ENCODE results near the gene TRMT112. TPM values are rescaled to one million over a fixed set of nuclear protein-coding genes. Genes with fewer than 3 reads are reported as not detected.

Gene TRMT112
- total RNA-seq, 1 experiment from 2014 or later = 341 TPM

- DNase-seq (ENCODE audit: low read depth, low spot score) (no peak), ATAC-seq (no peak)
- no peak overlapping the region for H3K27ac ChIP-seq (ENCODE audit: low read length)
- no peak for TF ChIP-seq TCF7L2 (IDR thresholded peaks at IDR 0.05; ENCODE audit: low read depth, low read length)
- TF ChIP-seq, protein P1, sequence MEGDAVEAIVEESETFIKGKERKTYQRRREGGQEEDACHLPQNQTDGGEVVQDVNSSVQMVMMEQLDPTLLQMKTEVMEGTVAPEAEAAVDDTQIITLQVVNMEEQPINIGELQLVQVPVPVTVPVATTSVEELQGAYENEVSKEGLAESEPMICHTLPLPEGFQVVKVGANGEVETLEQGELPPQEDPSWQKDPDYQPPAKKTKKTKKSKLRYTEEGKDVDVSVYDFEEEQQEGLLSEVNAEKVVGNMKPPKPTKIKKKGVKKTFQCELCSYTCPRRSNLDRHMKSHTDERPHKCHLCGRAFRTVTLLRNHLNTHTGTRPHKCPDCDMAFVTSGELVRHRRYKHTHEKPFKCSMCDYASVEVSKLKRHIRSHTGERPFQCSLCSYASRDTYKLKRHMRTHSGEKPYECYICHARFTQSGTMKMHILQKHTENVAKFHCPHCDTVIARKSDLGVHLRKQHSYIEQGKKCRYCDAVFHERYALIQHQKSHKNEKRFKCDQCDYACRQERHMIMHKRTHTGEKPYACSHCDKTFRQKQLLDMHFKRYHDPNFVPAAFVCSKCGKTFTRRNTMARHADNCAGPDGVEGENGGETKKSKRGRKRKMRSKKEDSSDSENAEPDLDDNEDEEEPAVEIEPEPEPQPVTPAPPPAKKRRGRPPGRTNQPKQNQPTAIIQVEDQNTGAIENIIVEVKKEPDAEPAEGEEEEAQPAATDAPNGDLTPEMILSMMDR (IDR thresholded peaks at IDR 0.05) = no peak
- TF ChIP-seq SIN3A (IDR thresholded peaks at IDR 0.05; ENCODE audit: borderline replicate concordance, insufficient read depth, low read depth, low read length) = no peak
- TF ChIP-seq POLR2AphosphoS5 (IDR thresholded peaks at IDR 0.05; ENCODE audit: low read depth, low read length) = no peak
- no peak for TF ChIP-seq REST (IDR thresholded peaks at IDR 0.05; ENCODE audit: insufficient read depth in 1 of 2, low read depth in 2 of 2, low read length in 1 of 2)
- H3K27me3 ChIP-seq (ENCODE audit: control insufficient read depth, insufficient read depth, low read length) = no peaks in the 10 kb centered on the region
- H3K9me3 ChIP-seq (ENCODE audit: control insufficient read depth, insufficient read depth, low read depth, low read length) = no peaks in the 10 kb centered on the region
- in situ Hi-C loops (cut with HindIII; ENCODE audit: low pct_unique_long_range_greater_than_20kb, low sequenced_read_pairs) = no loop called here
- no peaks in the 10 kb centered on the region for H3K36me3 ChIP-seq (ENCODE audit: control insufficient read depth, insufficient read depth, low read length)
- peaks cover 53% of the 10 kb centered on the region for H3K4me1 ChIP-seq (ENCODE audit: control insufficient read depth, insufficient read depth, low read length)
- BruUV-seq (replicated peaks) = no TSS peak
- CTCF ChIA-PET = interaction anchor here (0.5 to 2.4 kb wide), 4 partner anchors 11 to 38 kb away, joined by 3 to 16 read pairs (median 10); partner anchors contain the start of genes PRDX5 and TRMT112
- intact Hi-C loops (cut with micrococcal nuclease; ENCODE audit: unreplicated experiment) = no loop called here
- H3K4me3 ChIP-seq (ENCODE audit: low read depth in 2 of 2, low read length in 2 of 2) = no peak overlapping the region
- POLR2A ChIA-PET = interaction anchor here (0.5 to 0.6 kb wide), 5 partner anchors 11 to 74 kb away, joined by 3 to 7 read pairs (median 4); no protein-coding TSS in a partner anchor
Observed at GRCh38 chr11:64352995-64353714, 35.8 kb upstream of the TRMT112 start.

DNA sequence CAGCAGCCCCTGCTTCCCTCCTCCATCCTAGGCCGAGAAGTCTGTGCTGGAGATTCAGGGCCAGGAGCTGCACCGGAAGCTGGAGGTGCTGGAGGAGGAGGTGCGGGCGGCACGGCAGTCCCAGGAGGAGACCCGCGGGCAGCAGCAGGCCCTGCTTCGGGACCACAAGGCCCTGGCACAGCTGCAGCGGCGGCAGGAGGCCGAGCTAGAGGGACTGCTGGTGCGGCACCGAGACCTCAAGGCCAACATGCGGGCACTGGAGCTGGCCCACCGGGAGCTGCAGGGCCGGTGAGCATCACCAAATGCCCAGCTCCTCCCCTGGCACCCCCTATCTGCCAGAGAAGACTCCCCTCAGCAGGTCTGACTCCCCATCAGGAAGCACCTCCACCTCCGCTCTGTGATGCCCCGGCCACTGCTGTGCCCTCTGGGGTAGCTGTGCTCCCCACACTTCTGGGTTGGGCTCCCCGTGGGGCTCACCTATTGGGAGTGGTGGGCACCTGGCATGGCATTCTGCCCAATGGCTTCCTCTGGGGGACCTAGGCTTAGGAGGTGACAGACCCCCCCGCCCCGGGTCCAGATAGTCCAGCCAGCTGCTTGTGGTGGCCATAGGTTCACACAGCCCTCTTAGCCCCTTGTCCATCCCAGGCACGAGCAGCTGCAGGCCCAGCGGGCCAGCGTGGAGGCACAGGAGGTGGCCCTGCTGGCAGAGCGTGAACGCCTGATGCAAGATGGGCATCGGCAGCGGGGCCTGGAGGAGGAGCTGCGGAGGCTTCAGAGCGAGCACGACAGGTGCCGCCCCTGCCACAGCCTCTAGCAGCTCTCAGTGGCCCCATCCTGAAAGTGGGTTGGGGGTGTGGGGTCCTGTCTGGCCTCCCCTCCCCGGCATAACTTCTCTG is 35.0 kb upstream of the TRMT112 start:
- BruUV-seq (replicated peaks) = no TSS peak
- POLR2A ChIA-PET = interaction anchor here (0.6 kb wide), 2 partner anchors 12 to 73 kb away, joined by 4 read pairs; no protein-coding TSS in a partner anchor
- H3K4me3 ChIP-seq (ENCODE audit: low read depth in 2 of 2, low read length in 2 of 2) = no peak overlapping the region
- CTCF ChIA-PET = interaction anchor here (0.5 to 2.4 kb wide), 4 partner anchors 10 to 38 kb away, joined by 3 to 16 read pairs (median 10); partner anchors contain the start of genes PRDX5 and TRMT112
- no peaks in the 10 kb centered on the region for H3K9me3 ChIP-seq (ENCODE audit: control insufficient read depth, insufficient read depth, low read depth, low read length)
- in situ Hi-C loops (cut with HindIII; ENCODE audit: low pct_unique_long_range_greater_than_20kb, low sequenced_read_pairs) = no loop called here
- H3K27ac ChIP-seq (ENCODE audit: low read length) = no peak overlapping the region
- ATAC-seq = no peak
- DNase-seq (ENCODE audit: low read depth, low spot score) = no peak
- H3K4me1 ChIP-seq (ENCODE audit: control insufficient read depth, insufficient read depth, low read length) = peaks cover 47% of the 10 kb centered on the region
- intact Hi-C loops (cut with micrococcal nuclease; ENCODE audit: unreplicated experiment) = no loop called here
- no peaks in the 10 kb centered on the region for H3K36me3 ChIP-seq (ENCODE audit: control insufficient read depth, insufficient read depth, low read length)
- no peaks in the 10 kb centered on the region for H3K27me3 ChIP-seq (ENCODE audit: control insufficient read depth, insufficient read depth, low read length)
- TF ChIP-seq SIN3A (IDR thresholded peaks at IDR 0.05; ENCODE audit: borderline replicate concordance, insufficient read depth, low read depth, low read length) (no peak), POLR2AphosphoS5 (IDR thresholded peaks at IDR 0.05; ENCODE audit: low read depth, low read length) (no peak), REST (IDR thresholded peaks at IDR 0.05; ENCODE audit: insufficient read depth in 1 of 2, low read depth in 2 of 2, low read length in 1 of 2) (no peak), TCF7L2 (IDR thresholded peaks at IDR 0.05; ENCODE audit: low read depth, low read length) (no peak)
- TF ChIP-seq, protein P1 (IDR thresholded peaks at IDR 0.05) = no peak
